HepG2 (cell line): ENCODE data around the gene CC2D1B. TPM values are rescaled to one million over a fixed set of nuclear protein-coding genes. Genes with fewer than 3 reads are reported as not detected.
A peak's percentile ranks its signal among the peaks of the same experiment; 100 is the strongest.

ENCODE experiments used
- ARID3A ChIP-seq: IDR thresholded peaks from 2 replicates; pipeline ENCODE4 v1.6.1; 2012; ENCODE audit warnings: low read depth, low read length, improper control_type of control experiment
- ARID4A ChIP-seq: sonication (generic); formaldehyde crosslinking; IDR thresholded peaks from 2 replicates; pipeline ENCODE4 v1.5.0; 2020; ENCODE audit warnings: mild to moderate bottlenecking, missing genetic modification reagents, borderline replicate concordance
- ATAD3A ChIP-seq: sonication (generic); formaldehyde crosslinking; IDR thresholded peaks from 2 replicates; pipeline ENCODE4 v1.4.0; 2020; ENCODE audit warnings: missing genetic modification reagents
- ATF1 ChIP-seq: IDR thresholded peaks from 2 replicates; pipeline ENCODE4 v1.6.1; 2016; ENCODE audit warnings: mild to moderate bottlenecking, control low read depth
- CCDC6 ChIP-seq: sonication (generic); formaldehyde crosslinking; IDR thresholded peaks from 2 replicates; pipeline ENCODE4 v1.8.1; 2022; ENCODE audit warnings: mild to moderate bottlenecking, missing genetic modification reagents, moderate library complexity
- HMG20A ChIP-seq: IDR thresholded peaks from 2 replicates; pipeline ENCODE4 v1.6.1; 2016; ENCODE audit warnings: borderline replicate concordance
- MNT ChIP-seq: fragments of 450-650 bp; IDR thresholded peaks from 2 replicates; pipeline ENCODE4 v1.6.1; 2016
- MXI1 ChIP-seq: IDR thresholded peaks from 3 replicates; pipeline ENCODE4 v1.6.1; 2012; ENCODE audit warnings: low read depth, low read length, inconsistent platforms, borderline replicate concordance
- NRL ChIP-seq: sonication (generic); formaldehyde crosslinking; IDR thresholded peaks from 2 replicates; pipeline ENCODE4 v1.5.0; 2020; ENCODE audit warnings: missing genetic modification reagents, mild to moderate bottlenecking, moderate library complexity, borderline replicate concordance
- PTBP1 ChIP-seq: fragments of 200-400 bp; formaldehyde crosslinking; IDR thresholded peaks from 2 replicates; pipeline ENCODE4 v1.6.1; 2018; ENCODE audit warnings: low read length, low read depth; ENCODE audit not compliant: poor library complexity, severe bottlenecking
- REPIN1 ChIP-seq: sonication (generic); formaldehyde crosslinking; IDR thresholded peaks from 2 replicates; pipeline ENCODE4 v1.8.0; 2022; ENCODE audit warnings: missing genetic modification reagents, low read depth, mild to moderate bottlenecking, borderline replicate concordance
- SP4 ChIP-seq: sonication (generic); formaldehyde crosslinking; IDR thresholded peaks from 2 replicates; pipeline ENCODE4 v1.8.1; 2023; ENCODE audit warnings: mild to moderate bottlenecking, missing genetic modification reagents
- TGIF2 ChIP-seq: IDR thresholded peaks from 2 replicates; pipeline ENCODE4 v1.6.1; 2016; ENCODE audit warnings: control low read depth, missing compliant biosample characterization
- ZBTB20 ChIP-seq: sonication (generic); formaldehyde crosslinking; IDR thresholded peaks from 2 replicates; pipeline ENCODE4 v1.8.1; 2023; ENCODE audit warnings: missing genetic modification reagents, low read depth, mild to moderate bottlenecking, borderline replicate concordance
- ZNF317 ChIP-seq: sonication (generic); formaldehyde crosslinking; IDR thresholded peaks from 2 replicates; pipeline ENCODE4 v1.5.0; 2020; ENCODE audit warnings: mild to moderate bottlenecking, missing genetic modification reagents
- polyA plus RNA-seq, 8 experiments: library from polyadenylated mRNA; depleted of rRNA in 3 of 8; stranded (reverse) in 7 of 8; unstranded in 1 of 8; fragments of >200 nt; fragmentation: Illumina TruSeq in 4 of 8; extraction: Trizol in 4 of 8; gene quantifications; 2 replicates each; pipeline versions ENCODE4 v1.2.1 to v1.2.3, GENCODE V29; 2011 to 2016; ENCODE audit warnings: low read depth in 4 of 8, missing spikeins in 1 of 8, mixed read lengths in 1 of 8; ENCODE audit not compliant: insufficient read depth in 1 of 8
- total RNA-seq, 5 experiments: library from RNA; depleted of rRNA; stranded (reverse); fragments of >200 nt; fragmentation: Illumina TruSeq; extraction: Trizol; gene quantifications; 2 replicates each; pipeline ENCODE4 v1.2.3, GENCODE V29; 2016; ENCODE audit warnings: low read depth in 1 of 5
- TF ChIP-seq, protein P1 (sequence below): sonication (generic); formaldehyde crosslinking; conservative IDR thresholded peaks from 2 replicates; pipeline ENCODE4 v1.5.0; 2020; ENCODE audit warnings: missing genetic modification reagents
- TF ChIP-seq, protein P2 (sequence below): IDR thresholded peaks from 2 replicates; pipeline ENCODE4 v1.6.1; 2016

CC2D1B gene
- total and polyA plus RNA-seq, 2 of the 13 experiments (the other 11 are each of a cell fraction or from before 2014, with no cell fraction given): 7.2 to 19.2 TPM

- TF ChIP-seq PTBP1: peak; percentile 81
- TF ChIP-seq TGIF2 (CRISPR knock-in tag): peak; percentile 73
- TF ChIP-seq ZNF317 (CRISPR knock-in tag): peak; percentile 75
- TF ChIP-seq ARID4A: peak; percentile 96
- TF ChIP-seq CCDC6: peak; percentile 83; the same call in 1 of the 2 replicates
- TF ChIP-seq ZBTB20 (CRISPR knock-in tag): peak; percentile 46; the same call in 1 of the 2 replicates
- TF ChIP-seq SP4 (CRISPR knock-in tag): peak; percentile 97
- peak; percentile 37; the same call in 1 of the 2 replicates for TF ChIP-seq REPIN1
- TF ChIP-seq HMG20A (CRISPR knock-in tag): peak; percentile 9; the same call in 1 of the 2 replicates
- no peak for TF ChIP-seq ATAD3A (CRISPR knock-in tag)
- TF ChIP-seq, protein P1, sequence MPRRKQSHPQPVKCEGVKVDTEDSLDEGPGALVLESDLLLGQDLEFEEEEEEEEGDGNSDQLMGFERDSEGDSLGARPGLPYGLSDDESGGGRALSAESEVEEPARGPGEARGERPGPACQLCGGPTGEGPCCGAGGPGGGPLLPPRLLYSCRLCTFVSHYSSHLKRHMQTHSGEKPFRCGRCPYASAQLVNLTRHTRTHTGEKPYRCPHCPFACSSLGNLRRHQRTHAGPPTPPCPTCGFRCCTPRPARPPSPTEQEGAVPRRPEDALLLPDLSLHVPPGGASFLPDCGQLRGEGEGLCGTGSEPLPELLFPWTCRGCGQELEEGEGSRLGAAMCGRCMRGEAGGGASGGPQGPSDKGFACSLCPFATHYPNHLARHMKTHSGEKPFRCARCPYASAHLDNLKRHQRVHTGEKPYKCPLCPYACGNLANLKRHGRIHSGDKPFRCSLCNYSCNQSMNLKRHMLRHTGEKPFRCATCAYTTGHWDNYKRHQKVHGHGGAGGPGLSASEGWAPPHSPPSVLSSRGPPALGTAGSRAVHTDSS (CRISPR knock-in tag): no peak
- TF ChIP-seq, protein P2, sequence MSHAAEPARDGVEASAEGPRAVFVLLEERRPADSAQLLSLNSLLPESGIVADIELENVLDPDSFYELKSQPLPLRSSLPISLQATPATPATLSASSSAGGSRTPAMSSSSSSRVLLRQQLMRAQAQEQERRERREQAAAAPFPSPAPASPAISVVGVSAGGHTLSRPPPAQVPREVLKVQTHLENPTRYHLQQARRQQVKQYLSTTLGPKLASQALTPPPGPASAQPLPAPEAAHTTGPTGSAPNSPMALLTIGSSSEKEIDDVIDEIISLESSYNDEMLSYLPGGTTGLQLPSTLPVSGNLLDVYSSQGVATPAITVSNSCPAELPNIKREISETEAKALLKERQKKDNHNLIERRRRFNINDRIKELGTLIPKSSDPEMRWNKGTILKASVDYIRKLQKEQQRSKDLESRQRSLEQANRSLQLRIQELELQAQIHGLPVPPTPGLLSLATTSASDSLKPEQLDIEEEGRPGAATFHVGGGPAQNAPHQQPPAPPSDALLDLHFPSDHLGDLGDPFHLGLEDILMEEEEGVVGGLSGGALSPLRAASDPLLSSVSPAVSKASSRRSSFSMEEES (CRISPR knock-in tag): peak; percentile 71
- TF ChIP-seq MNT: 0 out of 2 replicates have a peak, but pooled peaks have one; percentile 49
- peak; percentile 44; the same call in 1 of the 2 replicates for TF ChIP-seq NRL (CRISPR knock-in tag)
- 0 out of 2 replicates have a peak, but pooled peaks have one; percentile 10 for TF ChIP-seq ARID3A
- TF ChIP-seq MXI1: peak; percentile 82; the same call in 2 of the 3 replicates
- TF ChIP-seq ATF1 (CRISPR knock-in tag): peak; percentile 97
Observed at GRCh38 chr1:52404116-52404974, 38.3 kb upstream of the CC2D1B start, which contains the start of the genes ORC1 and PRPF38A (continued).
